ENCODE data around the gene PHOX2A.

Gene PHOX2A

DNA sequence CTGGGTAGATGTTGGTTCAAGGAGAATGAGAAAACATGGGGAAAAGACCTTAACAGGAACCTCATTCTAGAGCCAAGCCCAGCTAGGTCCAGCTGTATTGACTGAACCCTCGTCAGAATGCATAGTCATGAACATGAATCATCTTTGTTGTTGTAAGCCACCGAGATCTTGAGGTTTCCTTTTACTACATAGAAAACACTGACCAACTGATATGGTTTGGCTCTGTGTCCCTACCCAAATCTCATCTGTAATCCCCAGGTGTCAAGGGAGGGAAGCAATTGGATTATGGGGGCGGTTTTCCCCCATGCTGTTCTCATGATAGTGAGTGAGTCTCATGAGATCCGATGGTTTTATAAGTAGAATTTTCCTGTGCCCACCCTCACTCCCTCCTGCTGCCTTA lies 19.4 kb upstream of the PHOX2A start:
- no peaks in the 10 kb centered on the region for H3K4me1 ChIP-seq (ENCODE audit: control insufficient read depth, insufficient read depth, low read length)
- POLR2A ChIA-PET = no interaction called here
- no peak overlapping the region for H3K4me3 ChIP-seq (ENCODE audit: low read depth, low read length)
- no peak for TF ChIP-seq ZNF837 (tag by site-specific recombination; IDR thresholded peaks at IDR 0.05)
- TF ChIP-seq ZNF174 (tag by site-specific recombination; IDR thresholded peaks at IDR 0.05) = no peak
- TF ChIP-seq ZNF707 (tag by site-specific recombination; IDR thresholded peaks at IDR 0.05) = no peak
- no peak for TF ChIP-seq ZBTB1 (tag by site-specific recombination; IDR thresholded peaks at IDR 0.05)
- TF ChIP-seq, protein P1, sequence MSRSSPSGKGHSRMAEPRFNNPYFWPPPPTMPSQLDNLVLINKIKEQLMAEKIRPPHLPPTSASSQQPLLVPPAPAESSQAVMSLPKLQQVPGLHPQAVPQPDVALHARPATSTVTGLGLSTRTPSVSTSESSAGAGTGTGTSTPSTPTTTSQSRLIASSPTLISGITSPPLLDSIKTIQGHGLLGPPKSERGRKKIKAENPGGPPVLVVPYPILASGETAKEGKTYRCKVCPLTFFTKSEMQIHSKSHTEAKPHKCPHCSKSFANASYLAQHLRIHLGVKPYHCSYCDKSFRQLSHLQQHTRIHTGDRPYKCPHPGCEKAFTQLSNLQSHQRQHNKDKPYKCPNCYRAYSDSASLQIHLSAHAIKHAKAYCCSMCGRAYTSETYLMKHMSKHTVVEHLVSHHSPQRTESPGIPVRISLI (tag by site-specific recombination; IDR thresholded peaks at IDR 0.05) = no peak
- TF ChIP-seq ZSCAN23 (tag by site-specific recombination; IDR thresholded peaks at IDR 0.05) = no peak
- TF ChIP-seq PRDM6 (tag by site-specific recombination; IDR thresholded peaks at IDR 0.05) = no peak
- TF ChIP-seq TCF7L2 (IDR thresholded peaks at IDR 0.05; ENCODE audit: borderline replicate concordance, low read depth, low read length) = no peak
- TF ChIP-seq ZBTB21 (tag by site-specific recombination; IDR thresholded peaks at IDR 0.05) = no peak
- no peak for TF ChIP-seq ZNF311 (tag by site-specific recombination; IDR thresholded peaks at IDR 0.05; ENCODE audit: borderline replicate concordance)
- TF ChIP-seq KLF7 (tag by site-specific recombination; IDR thresholded peaks at IDR 0.05; ENCODE audit: borderline replicate concordance) = no peak
- no peak for TF ChIP-seq ZNF747 (tag by site-specific recombination; IDR thresholded peaks at IDR 0.05)
- TF ChIP-seq ZNF37A (tag by site-specific recombination; IDR thresholded peaks at IDR 0.05) = no peak
- TF ChIP-seq ZBTB49 (tag by site-specific recombination; IDR thresholded peaks at IDR 0.05; ENCODE audit: low read depth) = no peak
- TF ChIP-seq, protein P2, sequence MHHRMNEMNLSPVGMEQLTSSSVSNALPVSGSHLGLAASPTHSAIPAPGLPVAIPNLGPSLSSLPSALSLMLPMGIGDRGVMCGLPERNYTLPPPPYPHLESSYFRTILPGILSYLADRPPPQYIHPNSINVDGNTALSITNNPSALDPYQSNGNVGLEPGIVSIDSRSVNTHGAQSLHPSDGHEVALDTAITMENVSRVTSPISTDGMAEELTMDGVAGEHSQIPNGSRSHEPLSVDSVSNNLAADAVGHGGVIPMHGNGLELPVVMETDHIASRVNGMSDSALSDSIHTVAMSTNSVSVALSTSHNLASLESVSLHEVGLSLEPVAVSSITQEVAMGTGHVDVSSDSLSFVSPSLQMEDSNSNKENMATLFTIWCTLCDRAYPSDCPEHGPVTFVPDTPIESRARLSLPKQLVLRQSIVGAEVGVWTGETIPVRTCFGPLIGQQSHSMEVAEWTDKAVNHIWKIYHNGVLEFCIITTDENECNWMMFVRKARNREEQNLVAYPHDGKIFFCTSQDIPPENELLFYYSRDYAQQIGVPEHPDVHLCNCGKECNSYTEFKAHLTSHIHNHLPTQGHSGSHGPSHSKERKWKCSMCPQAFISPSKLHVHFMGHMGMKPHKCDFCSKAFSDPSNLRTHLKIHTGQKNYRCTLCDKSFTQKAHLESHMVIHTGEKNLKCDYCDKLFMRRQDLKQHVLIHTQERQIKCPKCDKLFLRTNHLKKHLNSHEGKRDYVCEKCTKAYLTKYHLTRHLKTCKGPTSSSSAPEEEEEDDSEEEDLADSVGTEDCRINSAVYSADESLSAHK (tag by site-specific recombination; IDR thresholded peaks at IDR 0.05) = no peak
- TF ChIP-seq ZNF48 (tag by site-specific recombination; IDR thresholded peaks at IDR 0.05) = no peak
- TF ChIP-seq KLF9 (tag by site-specific recombination; IDR thresholded peaks at IDR 0.05; ENCODE audit: low read depth) = no peak
- TF ChIP-seq ZNF19 (tag by site-specific recombination; IDR thresholded peaks at IDR 0.05; ENCODE audit: low read depth) = no peak
- no peak for TF ChIP-seq ZNF660 (tag by site-specific recombination; IDR thresholded peaks at IDR 0.05)
- CTCF ChIA-PET = no interaction called here
- H3K9me3 ChIP-seq (ENCODE audit: control insufficient read depth, insufficient read depth, low read depth, low read length) = no peaks in the 10 kb centered on the region
- no peak overlapping the region for H3K27ac ChIP-seq (ENCODE audit: extremely low read depth, low read depth, low read length)
- H3K36me3 ChIP-seq (ENCODE audit: control insufficient read depth in 2 of 2, insufficient read depth in 1 of 2, low read length in 2 of 2) = no peaks in the 10 kb centered on the region

DNA sequence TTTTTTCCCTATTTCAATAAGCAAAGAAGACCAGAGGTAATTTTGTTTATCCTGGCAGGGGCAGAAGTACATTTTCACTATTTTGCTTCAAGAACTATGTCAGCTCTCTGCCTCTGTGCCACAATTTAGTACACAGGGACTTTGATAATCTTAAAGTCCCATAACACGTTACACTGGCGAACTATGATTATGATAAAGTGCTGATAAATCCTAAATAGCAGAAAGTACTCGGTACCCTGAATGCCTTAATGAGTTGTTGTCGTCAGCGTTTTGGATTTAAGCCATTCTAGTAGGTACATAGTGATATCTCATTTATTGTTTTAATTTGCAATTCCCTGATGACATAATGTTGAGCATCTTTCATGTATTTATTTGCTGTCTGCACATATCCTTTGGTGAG lies 16.6 kb upstream of the PHOX2A start:
- CTCF ChIA-PET = interaction anchor here (0.6 kb wide), 1 partner anchor 153 kb away, joined by 3 read pairs; no protein-coding TSS in a partner anchor

More for the DNA sequence above, 16.6 kb upstream of the PHOX2A start:
- Histone ChIP-seq H3K36me3 (ENCODE audit: control insufficient read depth in 2 of 2, insufficient read depth in 1 of 2, low read length in 2 of 2) (no peaks in the 10 kb centered on the region), H3K4me3 (ENCODE audit: low read depth, low read length) (no peak overlapping the region), H3K27ac (ENCODE audit: extremely low read depth, low read depth, low read length) (no peak overlapping the region), H3K9me3 (ENCODE audit: control insufficient read depth, insufficient read depth, low read depth, low read length) (no peaks in the 10 kb centered on the region), H3K4me1 (ENCODE audit: control insufficient read depth, insufficient read depth, low read length) (no peaks in the 10 kb centered on the region)
- POLR2A ChIA-PET = no interaction called here
- TF ChIP-seq ZNF664 (tag by site-specific recombination; IDR thresholded peaks at IDR 0.05) = peak; percentile 81
- no peak for TF ChIP-seq ZNF174 (tag by site-specific recombination; IDR thresholded peaks at IDR 0.05)

Measured in HEK293 (cell line).